ENCODE data around the gene APOL6.

DNA sequence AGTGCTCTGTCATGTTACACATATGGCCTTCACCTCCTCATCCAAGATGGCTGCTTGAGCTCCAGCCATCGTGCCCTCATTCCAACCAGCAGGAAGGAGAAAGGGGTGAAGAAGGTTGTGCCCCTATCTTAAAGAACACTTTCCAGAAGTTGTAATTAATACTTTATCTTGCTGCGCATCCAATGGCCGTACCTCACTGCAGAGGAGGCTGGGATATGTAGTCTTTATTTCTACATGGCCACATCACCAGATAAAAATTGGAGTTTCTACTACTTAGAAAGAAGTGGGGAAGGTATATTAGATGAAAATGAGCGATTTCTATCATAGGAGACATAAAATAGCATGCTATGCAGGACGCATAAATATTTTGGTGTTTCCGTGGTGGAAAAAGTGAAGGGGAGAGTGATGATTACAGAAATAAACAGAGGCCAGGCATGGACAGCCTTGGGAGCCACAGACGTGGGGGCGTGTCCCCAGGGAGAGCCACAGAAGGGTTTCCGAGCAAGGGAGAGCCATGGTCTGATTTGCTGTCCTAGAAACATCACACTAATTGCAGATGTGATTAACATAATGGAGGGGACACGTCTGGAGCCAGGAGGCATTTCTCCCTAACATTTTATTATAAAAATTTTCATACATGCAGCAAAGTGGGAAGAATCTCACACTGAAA, 22.3 kb upstream of the APOL6 start:
- TF ChIP-seq FOXM1 (IDR thresholded peaks at IDR 0.05; ENCODE audit: borderline replicate concordance), result no peak
- TF ChIP-seq NFRKB (IDR thresholded peaks at IDR 0.05), result no peak
- no peak for TF ChIP-seq BHLHE40 (IDR thresholded peaks at IDR 0.05; ENCODE audit: borderline replicate concordance)
- no peak for TF ChIP-seq HDGF (IDR thresholded peaks at IDR 0.05; ENCODE audit: borderline replicate concordance)
- TF ChIP-seq SP1 (IDR thresholded peaks at IDR 0.05), result no peak
- no peak for TF ChIP-seq SUZ12 (IDR thresholded peaks at IDR 0.05)
- TF ChIP-seq ELF4 (IDR thresholded peaks at IDR 0.05), result no peak
- TF ChIP-seq CTBP1 (IDR thresholded peaks at IDR 0.05; ENCODE audit: borderline replicate concordance), result no peak
- TF ChIP-seq FOXK2 (IDR thresholded peaks at IDR 0.05), result no peak
- no peak for TF ChIP-seq TARDBP (IDR thresholded peaks at IDR 0.05)
- TF ChIP-seq, protein P1, sequence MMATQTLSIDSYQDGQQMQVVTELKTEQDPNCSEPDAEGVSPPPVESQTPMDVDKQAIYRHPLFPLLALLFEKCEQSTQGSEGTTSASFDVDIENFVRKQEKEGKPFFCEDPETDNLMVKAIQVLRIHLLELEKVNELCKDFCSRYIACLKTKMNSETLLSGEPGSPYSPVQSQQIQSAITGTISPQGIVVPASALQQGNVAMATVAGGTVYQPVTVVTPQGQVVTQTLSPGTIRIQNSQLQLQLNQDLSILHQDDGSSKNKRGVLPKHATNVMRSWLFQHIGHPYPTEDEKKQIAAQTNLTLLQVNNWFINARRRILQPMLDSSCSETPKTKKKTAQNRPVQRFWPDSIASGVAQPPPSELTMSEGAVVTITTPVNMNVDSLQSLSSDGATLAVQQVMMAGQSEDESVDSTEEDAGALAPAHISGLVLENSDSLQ (IDR thresholded peaks at IDR 0.05), result no peak
- TF ChIP-seq ZNF384 (IDR thresholded peaks at IDR 0.05), result no peak
